Measurements from ENCODE around the gene MINDY2.

Gene MINDY2

GRCh38 chr15:58889363-58889762 is 118.3 kb downstream of the MINDY2 start:
- DNase-seq = no peak

GRCh38 chr15:58898150-58898680 is 127.1 kb downstream of the MINDY2 start:
- DNase-seq = no peak

GRCh38 chr15:58900631-58901030 is 129.5 kb downstream of the MINDY2 start:
- DNase-seq = no peak

- no peak for DNase-seq
These were observed 137.6 kb downstream of the MINDY2 start for GRCh38 chr15:58908550-58909309.

- DNase-seq = no peak
These were observed 138.5 kb downstream of the MINDY2 start for GRCh38 chr15:58909616-58910015.

- no peak for DNase-seq
These were observed 139.4 kb downstream of the MINDY2 start for GRCh38 chr15:58910456-58910855.
